Kidney (tissue), 14 donors: ENCODE measurements around the gene JDP2. TPM values are rescaled to one million over a fixed set of nuclear protein-coding genes. Genes with fewer than 3 reads are reported as not detected.
A peak's percentile ranks its signal among the peaks of the same experiment; 100 is the strongest.

Experiments used
- DNase-seq, 5 donors: peaks; one replicate each; pipeline ENCODE4 v3.0.0-alpha.2; 2013 to 2020
- FAIRE-seq: peaks from 2 replicates; lab custom pipeline; 2012; peaks lifted over from hg19 to GRCh38; lab: Jason Lieb, UNC
- H3K27ac ChIP-seq, 2 donors: one replicate each; pipeline ENCODE4 v1.7.0; 2013; ENCODE audit warnings: low read depth in 2 of 2, low read length in 2 of 2, inconsistent platforms in 1 of 2
- H3K27me3 ChIP-seq: one replicate; pipeline ENCODE4 v1.7.1; 2013; ENCODE audit warnings: low read length, inconsistent platforms; ENCODE audit not compliant: control insufficient read depth, insufficient read depth
- H3K36me3 ChIP-seq, 3 donors: one replicate each; pipeline versions ENCODE4 v1.7.0 to v1.7.1; 2013; ENCODE audit warnings: low read length in 3 of 3, control low read depth in 1 of 3, inconsistent platforms in 1 of 3; ENCODE audit not compliant: insufficient read depth in 3 of 3, control insufficient read depth in 2 of 3
- H3K4me1 ChIP-seq, 3 donors: one replicate each; pipeline versions ENCODE4 v1.7.0 to v1.7.1; 2013; ENCODE audit warnings: low read length in 3 of 3, inconsistent platforms in 1 of 3, low read depth in 1 of 3; ENCODE audit not compliant: control insufficient read depth in 2 of 3, insufficient read depth in 2 of 3
- H3K4me3 ChIP-seq, 3 donors: one replicate each; pipeline versions ENCODE4 v1.7.0 to v1.8.1; 2013; ENCODE audit warnings: low read length in 3 of 3, control low read depth in 1 of 3, inconsistent platforms in 1 of 3
- H3K9ac ChIP-seq, 3 donors: one replicate each; pipeline versions ENCODE4 v1.7.0 to v1.7.1; 2013; ENCODE audit warnings: low read length in 3 of 3, control low read depth in 1 of 3, inconsistent platforms in 1 of 3
- H3K9me3 ChIP-seq, 3 donors: one replicate each; pipeline versions ENCODE4 v1.7.0 to v1.7.1; 2013; ENCODE audit warnings: low read length in 3 of 3, control low read depth in 1 of 3, inconsistent platforms in 1 of 3; ENCODE audit not compliant: control insufficient read depth in 2 of 3, insufficient read depth in 1 of 3
- CTCF ChIP-seq: IDR thresholded peaks from 3 replicates; pipeline ENCODE4 v1.5.1; 2012; ENCODE audit warnings: mild to moderate bottlenecking, moderate library complexity, borderline replicate concordance; ENCODE audit not compliant: insufficient read depth; ENCODE audit errors: extremely low read depth
- intact Hi-C: fragments of 100-400 bp; cut with DNase I; formaldehyde crosslinking; loops from one replicate; pipeline ENCODE4 v1.11.1; 2022
- polyA plus RNA-seq: library from polyadenylated mRNA; stranded (reverse); fragments of 350-450 nt; fragmentation: Illumina TruSeq; extraction: RNeasy Lipid Tissue Mini Kit (QIAGEN cat#74804); gene quantifications from one replicate; pipeline ENCODE4 v1.2.3, GENCODE V29; 2014; ENCODE audit warnings: low read depth, low replicate concordance; ENCODE audit not compliant: insufficient read depth
- total RNA-seq: library from RNA; stranded (reverse); fragmentation: NEBNext Ultra II Directional; extraction: Animal tissue kit (Norgen Biotek cat#: 25700); gene quantifications from one replicate; pipeline ENCODE4 v1.2.1, GENCODE V29; 2021
- donor health status: control.
- donor health status: control.
- donor health status: control.
- donor health status: control.
- donor health status: control.
- donor health status: DM: yes; HTN: yes; CAD: no.
- donor health status: Normal renal cell carcinoma (clear cell type).

JDP2 gene
- total and polyA plus RNA-seq, 2 donors from 2014 or later = 20.1 to 33.4 TPM

GRCh38 chr14:75460394-75460793 is 32.6 kb downstream of the JDP2 start:
- no peak for FAIRE-seq
- Histone ChIP-seq H3K27ac (no peak overlapping the region), H3K9me3 (no peaks in the 10 kb centered on the region)

GRCh38 chr14:75461303-75461702 is 33.5 kb downstream of the JDP2 start:
- DNase-seq = no peak
- Histone ChIP-seq H3K9ac (no peak overlapping the region), H3K27ac (no peak overlapping the region), H3K4me3 (no peak overlapping the region), H3K4me1 (peaks cover 0 to 34% (median 28%) of the 10 kb centered on the region in 3 donors), H3K36me3 (peaks cover 4 to 24% (median 10%) of the 10 kb centered on the region in 3 donors), H3K27me3 (no peaks in the 10 kb centered on the region), H3K9me3 (no peaks in the 10 kb centered on the region)
- no peak for TF ChIP-seq CTCF
- intact Hi-C loops = no loop called here
- FAIRE-seq = no peak

More at GRCh38 chr14:75460394-75460793, 32.6 kb downstream of the JDP2 start:
- H3K9ac ChIP-seq = no peak overlapping the region
- TF ChIP-seq CTCF = no peak
- H3K4me1 ChIP-seq = peaks cover 2 to 43% (median 37%) of the 10 kb centered on the region in 3 donors
- no peaks in the 10 kb centered on the region for H3K27me3 ChIP-seq
- intact Hi-C loops = no loop called here
- peaks cover 4 to 23% (median 10%) of the 10 kb centered on the region in 3 donors for H3K36me3 ChIP-seq
- H3K4me3 ChIP-seq = no peak overlapping the region
- DNase-seq = peak in 1 of 5 donors; percentile 59

GRCh38 chr14:75461755-75462349 is 34.0 kb downstream of the JDP2 start:
- H3K9me3 ChIP-seq = no peaks in the 10 kb centered on the region
- no peak overlapping the region for H3K9ac ChIP-seq
- peaks cover 4 to 24% (median 10%) of the 10 kb centered on the region in 3 donors for H3K36me3 ChIP-seq
- no peak overlapping the region for H3K4me3 ChIP-seq
- no peaks in the 10 kb centered on the region for H3K27me3 ChIP-seq
- intact Hi-C loops = no loop called here
- H3K4me1 ChIP-seq = peaks cover 0 to 39% (median 25%) of the 10 kb centered on the region in 3 donors
- TF ChIP-seq CTCF = no peak
- no peak overlapping the region for H3K27ac ChIP-seq
- DNase-seq = no peak
- no peak for FAIRE-seq

- H3K4me3 ChIP-seq = no peak overlapping the region
- FAIRE-seq (no peak), DNase-seq (no peak)
- no peak for TF ChIP-seq CTCF
- H3K9ac ChIP-seq = no peak overlapping the region
- peaks cover 4 to 24% (median 10%) of the 10 kb centered on the region in 3 donors for H3K36me3 ChIP-seq
- intact Hi-C loops = no loop called here
- H3K9me3 ChIP-seq = no peaks in the 10 kb centered on the region
- no peak overlapping the region for H3K27ac ChIP-seq
- H3K27me3 ChIP-seq = no peaks in the 10 kb centered on the region
- H3K4me1 ChIP-seq = peaks cover 0 to 31% (median 14%) of the 10 kb centered on the region in 3 donors
Measured at GRCh38 chr14:75464626-75465025, 36.8 kb downstream of the JDP2 start.
